ENCODE data around the gene GTF2IRD1. TPM values are rescaled to one million over a fixed set of nuclear protein-coding genes. Genes with fewer than 3 reads are reported as not detected.
"Not testable (repeated sequence)": the region's sequence is repeated elsewhere in the genome, so short reads cannot be mapped to it uniquely, and the experiment has no call there.

Gene GTF2IRD1
- total RNA-seq, 1 experiment from 2014 or later, result 54.0 TPM

GRCh38 chr7:74418538-74418937 is 35.2 kb upstream of the GTF2IRD1 start:
- TF ChIP-seq REST (IDR thresholded peaks at IDR 0.05; ENCODE audit: insufficient read depth in 1 of 2, low read depth in 2 of 2, low read length in 1 of 2) (no peak), CTCF (IDR thresholded peaks at IDR 0.05) (no peak), SIN3A (IDR thresholded peaks at IDR 0.05; ENCODE audit: borderline replicate concordance, insufficient read depth, low read depth, low read length) (no peak), POLR2AphosphoS5 (IDR thresholded peaks at IDR 0.05; ENCODE audit: low read depth, low read length) (no peak), TCF7L2 (IDR thresholded peaks at IDR 0.05; ENCODE audit: low read depth, low read length) (no peak)
- ATAC-seq, result no peak
- no peak overlapping the region for H3K27ac ChIP-seq (ENCODE audit: low read length)
- no peaks in the 10 kb centered on the region for H3K9me3 ChIP-seq (ENCODE audit: control insufficient read depth, insufficient read depth, low read depth, low read length)
- H3K36me3 ChIP-seq (ENCODE audit: control insufficient read depth, insufficient read depth, low read length), result no peaks in the 10 kb centered on the region
- BruUV-seq (replicated peaks), result no TSS peak
- intact Hi-C loops (cut with micrococcal nuclease; ENCODE audit: unreplicated experiment), result loop anchor here (5.0 kb wide), 1 partner anchor 149 kb away; no protein-coding TSS in a partner anchor
- CTCF ChIA-PET, result no interaction called here
- H3K4me3 ChIP-seq (ENCODE audit: low read depth in 2 of 2, low read length in 2 of 2), result no peak overlapping the region
- H3K27me3 ChIP-seq (ENCODE audit: control insufficient read depth, insufficient read depth, low read length), result no peaks in the 10 kb centered on the region
- H3K4me1 ChIP-seq (ENCODE audit: control insufficient read depth, insufficient read depth, low read length), result no peaks in the 10 kb centered on the region
- DNase-seq (ENCODE audit: low read depth, low spot score), result no peak
- in situ Hi-C loops (cut with HindIII; ENCODE audit: low pct_unique_long_range_greater_than_20kb, low sequenced_read_pairs), result no loop called here
- POLR2A ChIA-PET, result no interaction called here

GRCh38 chr7:74419232-74419631 is 34.5 kb upstream of the GTF2IRD1 start:
- H3K4me3 ChIP-seq (ENCODE audit: low read depth in 2 of 2, low read length in 2 of 2); ATAC-seq; H3K36me3 ChIP-seq (ENCODE audit: control insufficient read depth, insufficient read depth, low read length); BruUV-seq (replicated peaks); DNase-seq (ENCODE audit: low read depth, low spot score); in situ Hi-C loops (cut with HindIII; ENCODE audit: low pct_unique_long_range_greater_than_20kb, low sequenced_read_pairs); H3K9me3 ChIP-seq (ENCODE audit: control insufficient read depth, insufficient read depth, low read depth, low read length); H3K4me1 ChIP-seq (ENCODE audit: control insufficient read depth, insufficient read depth, low read length); H3K27ac ChIP-seq (ENCODE audit: low read length); H3K27me3 ChIP-seq (ENCODE audit: control insufficient read depth, insufficient read depth, low read length): not testable (repeated sequence)
- ChIA-PET POLR2A (interaction anchor here (0.6 kb wide), 1 partner anchor 184 kb away, joined by 3 read pairs; no protein-coding TSS in a partner anchor), CTCF (interaction anchor here (0.6 kb wide), 1 partner anchor 252 kb away, joined by 4 read pairs; no protein-coding TSS in a partner anchor)
- intact Hi-C loops (cut with micrococcal nuclease; ENCODE audit: unreplicated experiment), result loop anchor here (5.0 kb wide), 1 partner anchor 148 kb away; no protein-coding TSS in a partner anchor

- POLR2A ChIA-PET, result interaction anchor here (0.6 kb wide), 2 partner anchors 56 to 185 kb away, joined by 3 to 6 read pairs; no protein-coding TSS in a partner anchor
- ATAC-seq, result no peak
- no peak overlapping the region for H3K4me3 ChIP-seq (ENCODE audit: low read depth in 2 of 2, low read length in 2 of 2)
Measured at GRCh38 chr7:74420006-74420405, 33.7 kb upstream of the GTF2IRD1 start.

More at GRCh38 chr7:74420006-74420405, 33.7 kb upstream of the GTF2IRD1 start:
- DNase-seq (ENCODE audit: low read depth, low spot score), result no peak
- H3K9me3 ChIP-seq (ENCODE audit: control insufficient read depth, insufficient read depth, low read depth, low read length), result no peaks in the 10 kb centered on the region
- H3K36me3 ChIP-seq (ENCODE audit: control insufficient read depth, insufficient read depth, low read length), result no peaks in the 10 kb centered on the region
- no TSS peak for BruUV-seq (replicated peaks)
- CTCF ChIA-PET, result interaction anchor here (0.6 kb wide), 1 partner anchor 10 kb away, joined by 3 read pairs; no protein-coding TSS in a partner anchor
- TF ChIP-seq SIN3A (IDR thresholded peaks at IDR 0.05; ENCODE audit: borderline replicate concordance, insufficient read depth, low read depth, low read length) (no peak), CTCF (IDR thresholded peaks at IDR 0.05) (no peak), REST (IDR thresholded peaks at IDR 0.05; ENCODE audit: insufficient read depth in 1 of 2, low read depth in 2 of 2, low read length in 1 of 2) (no peak), TCF7L2 (IDR thresholded peaks at IDR 0.05; ENCODE audit: low read depth, low read length) (no peak), POLR2AphosphoS5 (IDR thresholded peaks at IDR 0.05; ENCODE audit: low read depth, low read length) (no peak)
- no peaks in the 10 kb centered on the region for H3K4me1 ChIP-seq (ENCODE audit: control insufficient read depth, insufficient read depth, low read length)
- H3K27ac ChIP-seq (ENCODE audit: low read length), result no peak overlapping the region
- in situ Hi-C loops (cut with HindIII; ENCODE audit: low pct_unique_long_range_greater_than_20kb, low sequenced_read_pairs) (no loop called here), intact Hi-C loops (cut with micrococcal nuclease; ENCODE audit: unreplicated experiment) (no loop called here)
- H3K27me3 ChIP-seq (ENCODE audit: control insufficient read depth, insufficient read depth, low read length), result no peaks in the 10 kb centered on the region
